HEK293T (cell line): ENCODE data around the gene EREG.

Experiments used
- BHLHE40 ChIP-seq: fragments of 450-650 bp; IDR thresholded peaks from 2 replicates; pipeline ENCODE4 v1.6.1; 2016; ENCODE audit warnings: mild to moderate bottlenecking, moderate library complexity, borderline replicate concordance
- ELF4 ChIP-seq: fragments of 450-650 bp; IDR thresholded peaks from 2 replicates; pipeline ENCODE4 v1.6.1; 2017; ENCODE audit warnings: antibody characterized with exemption
- FOXA1 ChIP-seq: fragments of 450-650 bp; IDR thresholded peaks from 2 replicates; pipeline ENCODE4 v1.6.1; 2016; ENCODE audit warnings: mild to moderate bottlenecking
- FOXM1 ChIP-seq: fragments of 450-650 bp; IDR thresholded peaks from 2 replicates; pipeline ENCODE4 v1.6.1; 2017; ENCODE audit warnings: mild to moderate bottlenecking, borderline replicate concordance
- HDGF ChIP-seq: fragments of 450-650 bp; IDR thresholded peaks from 2 replicates; pipeline ENCODE4 v1.6.1; 2017; ENCODE audit warnings: antibody characterized with exemption, borderline replicate concordance
- L3MBTL2 ChIP-seq: fragments of 450-650 bp; conservative IDR thresholded peaks from 2 replicates; pipeline ENCODE4 v1.6.1; 2016; ENCODE audit warnings: mild to moderate bottlenecking
- LEF1 ChIP-seq: fragments of 450-650 bp; IDR thresholded peaks from 2 replicates; pipeline ENCODE4 v1.6.1; 2017; ENCODE audit warnings: mild to moderate bottlenecking, borderline replicate concordance
- SP1 ChIP-seq: fragments of 450-650 bp; IDR thresholded peaks from 2 replicates; pipeline ENCODE4 v1.6.1; 2017
- TARDBP ChIP-seq: fragments of 450-650 bp; IDR thresholded peaks from 2 replicates; pipeline ENCODE4 v1.6.1; 2016

- TF ChIP-seq LEF1 = no peak
- no peak for TF ChIP-seq HDGF
- TF ChIP-seq BHLHE40 = no peak
- TF ChIP-seq ELF4 = no peak
- TF ChIP-seq FOXA1 = no peak
- TF ChIP-seq L3MBTL2 = no peak
- no peak for TF ChIP-seq SP1
- TF ChIP-seq FOXM1 = no peak
- no peak for TF ChIP-seq TARDBP
Measured at GRCh38 chr4:74394476-74395136, 29.7 kb downstream of the EREG start.
